NT2/D1 (cell line): ENCODE results near the gene TCF4.

Source experiments
- DNase-seq: peaks from one replicate; pipeline ENCODE4 v3.0.0-alpha.2; 2011; ENCODE audit warnings: low read depth, low spot score
- H3K27me3 ChIP-seq: 2 replicates; pipeline ENCODE4 v1.6.0; 2011; ENCODE audit warnings: mild to moderate bottlenecking; ENCODE audit not compliant: insufficient read length, insufficient read depth
- H3K36me3 ChIP-seq: 2 replicates; pipeline ENCODE4 v1.6.1; 2011; ENCODE audit warnings: mild to moderate bottlenecking, low read length, mixed read lengths; ENCODE audit not compliant: insufficient read depth, insufficient read length
- H3K4me1 ChIP-seq: 2 replicates; pipeline ENCODE4 v1.5.1; 2011; ENCODE audit not compliant: insufficient read depth, insufficient read length
- H3K4me3 ChIP-seq: 2 replicates; pipeline ENCODE4 v1.5.1; 2011; ENCODE audit warnings: low read depth; ENCODE audit not compliant: insufficient read length
- H3K9ac ChIP-seq: 2 replicates; pipeline ENCODE4 v1.6.0; 2011; ENCODE audit warnings: low read depth; ENCODE audit not compliant: insufficient read length
- H3K9me3 ChIP-seq: 2 replicates; pipeline ENCODE4 v1.5.1; 2011; ENCODE audit warnings: mild to moderate bottlenecking, low read length; ENCODE audit not compliant: insufficient read depth
- SUZ12 ChIP-seq: IDR thresholded peaks from 2 replicates; pipeline ENCODE4 v1.6.1; 2011; ENCODE audit not compliant: insufficient read length, insufficient read depth; ENCODE audit errors: extremely low read depth
- YY1 ChIP-seq: IDR thresholded peaks from 2 replicates; pipeline ENCODE4 v1.6.1; 2011; ENCODE audit not compliant: insufficient read length, insufficient read depth
- ZNF274 ChIP-seq: IDR thresholded peaks from 2 replicates; pipeline ENCODE4 v1.6.1; 2011; ENCODE audit warnings: mild to moderate bottlenecking, low read depth, low read length

Gene TCF4

GRCh38 chr18:55365342-55365741 is 222.7 kb downstream of the TCF4 start:
- TF ChIP-seq ZNF274 (no peak), SUZ12 (no peak)
- no peak for DNase-seq
- Histone ChIP-seq H3K27me3 (no peaks in the 10 kb centered on the region), H3K4me3 (no peak overlapping the region), H3K4me1 (no peaks in the 10 kb centered on the region), H3K9ac (no peak overlapping the region), H3K36me3 (no peaks in the 10 kb centered on the region), H3K9me3 (no peaks in the 10 kb centered on the region)

- H3K27me3 ChIP-seq = no peaks in the 10 kb centered on the region
- H3K4me1 ChIP-seq = no peaks in the 10 kb centered on the region
- no peaks in the 10 kb centered on the region for H3K36me3 ChIP-seq
- H3K9ac ChIP-seq = no peak overlapping the region
- no peaks in the 10 kb centered on the region for H3K9me3 ChIP-seq
- TF ChIP-seq SUZ12 = no peak
- no peak for TF ChIP-seq YY1
- no peak for TF ChIP-seq ZNF274
- DNase-seq = no peak
- no peak overlapping the region for H3K4me3 ChIP-seq
These were observed 225.7 kb downstream of the TCF4 start for GRCh38 chr18:55362303-55362702.

- Histone ChIP-seq H3K4me1 (no peaks in the 10 kb centered on the region), H3K9me3 (no peaks in the 10 kb centered on the region), H3K27me3 (no peaks in the 10 kb centered on the region), H3K4me3 (no peak overlapping the region), H3K36me3 (no peaks in the 10 kb centered on the region), H3K9ac (no peak overlapping the region)
- no peak for DNase-seq
- no peak for TF ChIP-seq ZNF274
- TF ChIP-seq SUZ12 = no peak
- TF ChIP-seq YY1 = no peak
These were observed 226.3 kb downstream of the TCF4 start for GRCh38 chr18:55361492-55362250.

- H3K4me1 ChIP-seq = no peaks in the 10 kb centered on the region
These were observed 227.9 kb downstream of the TCF4 start for GRCh38 chr18:55360061-55360460.

GRCh38 chr18:55356815-55357214 is 231.2 kb downstream of the TCF4 start:
- no peak for DNase-seq
- Histone ChIP-seq H3K9me3 (no peaks in the 10 kb centered on the region), H3K9ac (no peak overlapping the region), H3K4me3 (no peak overlapping the region), H3K4me1 (no peaks in the 10 kb centered on the region), H3K27me3 (peaks cover 26% of the 10 kb centered on the region), H3K36me3 (no peaks in the 10 kb centered on the region)
- TF ChIP-seq ZNF274 (no peak), SUZ12 (no peak), YY1 (no peak)

More at GRCh38 chr18:55360061-55360460, 227.9 kb downstream of the TCF4 start:
- Histone ChIP-seq H3K9me3 (no peaks in the 10 kb centered on the region), H3K36me3 (no peaks in the 10 kb centered on the region), H3K4me3 (no peak overlapping the region), H3K27me3 (peaks cover 4% of the 10 kb centered on the region), H3K9ac (no peak overlapping the region)
- no peak for TF ChIP-seq ZNF274
- TF ChIP-seq YY1 = no peak
- no peak for TF ChIP-seq SUZ12
- no peak for DNase-seq

- no peak for DNase-seq
- Histone ChIP-seq H3K27me3 (peaks cover 33% of the 10 kb centered on the region), H3K9me3 (no peaks in the 10 kb centered on the region), H3K4me1 (no peaks in the 10 kb centered on the region), H3K36me3 (no peaks in the 10 kb centered on the region), H3K9ac (no peak overlapping the region), H3K4me3 (no peak overlapping the region)
- TF ChIP-seq ZNF274 (no peak), SUZ12 (no peak), YY1 (no peak)
These were observed 232.8 kb downstream of the TCF4 start for GRCh38 chr18:55355223-55355622.

- Histone ChIP-seq H3K4me3 (no peak overlapping the region), H3K4me1 (no peaks in the 10 kb centered on the region), H3K27me3 (peaks cover 37% of the 10 kb centered on the region), H3K36me3 (no peaks in the 10 kb centered on the region), H3K9me3 (no peaks in the 10 kb centered on the region), H3K9ac (no peak overlapping the region)
- TF ChIP-seq ZNF274 (no peak), SUZ12 (no peak), YY1 (no peak)
- DNase-seq = no peak
These were observed 233.2 kb downstream of the TCF4 start for GRCh38 chr18:55354795-55355194.
